SK-N-MC (cell line): ENCODE results near the gene SAFB2.

ENCODE experiments used
- DNase-seq: peaks from one replicate; pipeline ENCODE4 v3.0.0-alpha.2; 2011; ENCODE audit warnings: low read depth, low spot score
- H3K27ac ChIP-seq: fragments of 200-600 bp; sonication (generic); 2 replicates; pipeline ENCODE4 v1.5.1; 2016; ENCODE audit warnings: mixed run types
- H3K36me3 ChIP-seq: fragments of 200-600 bp; sonication (generic); 2 replicates; pipeline ENCODE4 v1.6.1; 2017; ENCODE audit warnings: antibody characterized with exemption, low read length, mixed read lengths; ENCODE audit not compliant: insufficient read depth
- H3K4me3 ChIP-seq: fragments of 200-600 bp; sonication (generic); 2 replicates; pipeline ENCODE4 v1.5.1; 2016
- H3K9ac ChIP-seq: fragments of 200-600 bp; sonication (generic); 2 replicates; pipeline ENCODE4 v1.8.0; 2017; ENCODE audit warnings: mixed run types, mixed read lengths; ENCODE audit not compliant: insufficient read length
- H3K9me3 ChIP-seq: fragments of 200-600 bp; sonication (generic); 2 replicates; pipeline ENCODE4 v1.6.1; 2017; ENCODE audit warnings: low read depth, mild to moderate bottlenecking, antibody characterized with exemption, low read length, moderate library complexity, mixed read lengths
- EZH2 ChIP-seq: fragments of 200-600 bp; sonication (generic); IDR thresholded peaks from one replicate; pipeline ENCODE4 v1.6.1; 2017; ENCODE audit warnings: antibody characterized with exemption
- FOXP2 ChIP-seq: optimal IDR thresholded peaks from 2 replicates; pipeline ENCODE3; 2011; ENCODE audit warnings: mild to moderate bottlenecking, moderate library complexity; ENCODE audit not compliant: insufficient read depth; ENCODE audit errors: extremely low read length, control extremely low read depth
- POLR2AphosphoS5 ChIP-seq: IDR thresholded peaks from 2 replicates; pipeline ENCODE4 v1.6.1; 2012; ENCODE audit warnings: mild to moderate bottlenecking, low read depth, low read length, borderline replicate concordance

Gene SAFB2

DNA sequence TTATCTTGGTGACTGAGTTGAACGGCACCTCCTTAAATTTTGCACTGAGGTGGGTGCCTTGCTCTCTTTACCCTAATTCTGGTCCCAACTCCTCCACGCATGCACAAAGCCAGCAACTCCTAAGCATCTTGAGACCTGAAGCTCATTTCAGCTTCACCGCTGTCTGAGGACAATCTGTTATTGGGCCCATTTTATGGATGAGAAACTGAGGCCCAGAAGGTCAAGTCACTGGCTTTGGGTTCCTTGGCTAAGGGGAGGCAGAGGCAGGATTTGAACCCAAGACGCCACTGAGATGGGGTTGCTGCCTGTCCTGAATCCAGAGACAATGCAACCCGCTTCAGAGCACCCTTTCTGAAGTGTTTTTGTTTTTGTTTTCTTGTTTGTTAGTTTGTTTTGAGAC lies 77.5 kb downstream of the SAFB2 start:
- TF ChIP-seq EZH2 (no peak), FOXP2 (no peak), POLR2AphosphoS5 (no peak)
- Histone ChIP-seq H3K27ac (no peak overlapping the region), H3K9ac (no peak overlapping the region), H3K4me3 (no peak overlapping the region), H3K9me3 (no peaks in the 10 kb centered on the region), H3K36me3 (no peaks in the 10 kb centered on the region)
- DNase-seq: no peak

DNA sequence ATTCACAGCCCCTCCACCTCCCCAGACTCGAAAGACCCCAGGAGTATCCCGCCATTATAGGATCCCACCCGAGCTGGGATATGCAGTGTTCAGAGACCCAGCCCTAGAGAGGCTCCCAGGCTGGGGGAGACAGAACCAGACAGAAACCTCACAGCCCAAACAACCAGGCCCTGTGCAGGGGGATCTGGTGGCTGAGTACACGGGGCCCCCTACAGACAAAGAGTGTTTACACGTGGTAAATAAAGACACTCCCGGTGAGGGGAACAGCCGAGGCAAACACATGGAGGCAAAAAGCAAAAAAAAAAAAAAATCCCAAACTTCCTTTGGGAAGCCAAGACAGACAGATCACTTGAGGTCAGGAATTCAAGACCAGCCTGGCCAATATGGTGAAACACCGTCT lies 79.9 kb downstream of the SAFB2 start:
- Histone ChIP-seq H3K36me3 (no peaks in the 10 kb centered on the region), H3K4me3 (no peak overlapping the region), H3K27ac (no peak overlapping the region), H3K9me3 (no peaks in the 10 kb centered on the region), H3K9ac (no peak overlapping the region)
- DNase-seq: no peak
- TF ChIP-seq POLR2AphosphoS5: no peak
- TF ChIP-seq FOXP2: no peak
- no peak for TF ChIP-seq EZH2

DNA sequence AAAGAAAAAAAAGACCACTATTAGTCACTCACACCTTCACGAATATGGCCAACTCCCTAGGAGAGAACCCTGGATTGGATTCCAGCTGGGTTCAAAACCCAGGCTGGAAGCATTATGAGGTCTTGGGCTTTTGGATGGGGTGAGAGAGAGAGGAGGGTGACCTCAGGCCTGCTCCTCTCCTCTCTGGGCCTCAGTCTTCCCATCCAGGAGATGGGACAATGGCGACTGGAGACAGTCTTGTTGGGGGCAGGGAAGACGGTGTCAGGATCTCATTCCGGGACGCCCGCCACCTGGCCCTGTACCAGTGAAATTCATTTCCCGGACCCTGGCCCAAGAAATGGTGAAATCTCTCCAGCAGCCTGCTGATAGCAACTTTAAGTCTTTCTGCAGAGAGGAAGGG lies 81.1 kb downstream of the SAFB2 start:
- Histone ChIP-seq H3K36me3 (no peaks in the 10 kb centered on the region), H3K4me3 (no peak overlapping the region), H3K27ac (no peak overlapping the region), H3K9me3 (no peaks in the 10 kb centered on the region), H3K9ac (no peak overlapping the region)
- no peak for TF ChIP-seq EZH2
- no peak for TF ChIP-seq POLR2AphosphoS5
- no peak for TF ChIP-seq FOXP2
- no peak for DNase-seq

DNA sequence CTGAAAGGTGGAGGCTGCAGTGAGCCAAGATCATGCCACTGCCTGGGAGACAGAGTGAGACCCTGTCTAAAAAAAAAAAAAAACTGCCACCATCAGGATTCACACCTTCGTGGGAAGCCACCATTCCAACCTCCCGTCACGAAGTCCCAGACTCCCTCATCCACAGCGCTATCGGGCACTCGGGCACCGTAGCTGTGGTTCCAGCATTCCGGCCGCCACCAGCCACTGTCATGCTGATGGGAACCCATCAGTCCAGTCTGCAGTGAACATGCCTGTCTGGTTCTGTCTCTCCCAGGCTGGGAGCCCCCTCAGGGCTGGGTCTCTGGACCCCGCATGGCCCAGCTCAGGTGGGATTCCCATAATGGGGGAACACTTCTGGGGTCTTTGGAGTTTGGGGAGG lies 82.4 kb downstream of the SAFB2 start:
- TF ChIP-seq POLR2AphosphoS5 (no peak), EZH2 (no peak), FOXP2 (no peak)
- Histone ChIP-seq H3K36me3 (no peaks in the 10 kb centered on the region), H3K9me3 (no peaks in the 10 kb centered on the region), H3K27ac (no peak overlapping the region), H3K4me3 (no peak overlapping the region), H3K9ac (no peak overlapping the region)
- DNase-seq: no peak

DNA sequence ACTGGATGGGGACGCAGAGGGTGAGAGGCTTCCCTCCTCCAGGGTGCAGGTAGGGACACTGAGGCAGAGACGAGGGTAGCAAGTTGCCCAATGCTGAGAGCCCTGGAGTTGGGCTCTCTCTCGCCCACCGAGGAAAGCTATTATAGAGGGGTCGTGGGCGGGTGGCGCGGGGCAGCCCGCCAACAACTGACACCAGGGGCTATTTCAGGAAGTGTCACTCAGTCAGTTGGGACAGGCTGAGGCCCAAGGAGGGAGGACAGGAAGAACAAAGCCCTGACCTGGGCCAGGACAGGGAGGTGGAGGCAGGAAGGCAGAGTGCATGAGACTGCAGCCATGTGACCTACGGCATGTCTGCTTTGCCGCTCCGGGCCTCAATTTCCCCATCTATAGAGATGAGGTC lies 84.7 kb downstream of the SAFB2 start:
- Histone ChIP-seq H3K9me3 (no peaks in the 10 kb centered on the region), H3K36me3 (no peaks in the 10 kb centered on the region), H3K27ac (no peak overlapping the region), H3K9ac (no peak overlapping the region), H3K4me3 (no peak overlapping the region)
- no peak for DNase-seq
- TF ChIP-seq FOXP2 (no peak), EZH2 (no peak), POLR2AphosphoS5 (no peak)
